ENCODE data around the gene POLR3B. TPM values are rescaled to one million over a fixed set of nuclear protein-coding genes. Genes with fewer than 3 reads are reported as not detected.

POLR3B gene
- polyA plus RNA-seq, 1 experiment = 14.1 TPM

- CTCF ChIA-PET = no interaction called here
- Histone ChIP-seq H3K27me3 (ENCODE audit: control insufficient read depth, insufficient read depth, low read length) (no peaks in the 10 kb centered on the region), H3K27ac (ENCODE audit: low read depth, low read length) (no peak overlapping the region), H3K9me3 (ENCODE audit: control insufficient read depth, insufficient read depth, low read length) (0 out of 2 replicates have a peak, but pooled peaks cover 3% of the 10 kb centered on the region), H3K4me3 (ENCODE audit: low read depth, low read length) (no peak overlapping the region)
- POLR2A ChIA-PET = no interaction called here
- DNase-seq (ENCODE audit: low read depth, low spot score) = no peak
- no peak for TF ChIP-seq CTCF (IDR thresholded peaks at IDR 0.05; ENCODE audit: low read depth, low read length)
These were observed 194.7 kb downstream of the POLR3B start for GRCh38 chr12:106552228-106552627.

Other genes with a start within 250 kb of the POLR3B start
- 6.5 and 8.3 TPM in 2 replicates for gene NUAK1, start 218.8 kb upstream of the POLR3B start, polyA plus RNA-seq (2011; rRNA removed)
- gene CKAP4, start 109.7 kb upstream of the POLR3B start, polyA plus RNA-seq (2011; rRNA removed) = 376 and 389 TPM in 2 replicates
- 22.0 and 26.5 TPM in 2 replicates for gene TCP11L2, start 55.0 kb upstream of the POLR3B start, polyA plus RNA-seq (2011; rRNA removed)
- gene RFX4, start 225.3 kb downstream of the POLR3B start, polyA plus RNA-seq (2011; rRNA removed) = not detected in 2 replicates

Measured in AG04450 (cell line).